ENCODE measurements around the gene FAM53B. TPM values are rescaled to one million over a fixed set of nuclear protein-coding genes. Genes with fewer than 3 reads are reported as not detected.

Gene FAM53B
- total and polyA plus RNA-seq, 4 donors: 14.6 to 45.4 (median 18.2) TPM

DNA sequence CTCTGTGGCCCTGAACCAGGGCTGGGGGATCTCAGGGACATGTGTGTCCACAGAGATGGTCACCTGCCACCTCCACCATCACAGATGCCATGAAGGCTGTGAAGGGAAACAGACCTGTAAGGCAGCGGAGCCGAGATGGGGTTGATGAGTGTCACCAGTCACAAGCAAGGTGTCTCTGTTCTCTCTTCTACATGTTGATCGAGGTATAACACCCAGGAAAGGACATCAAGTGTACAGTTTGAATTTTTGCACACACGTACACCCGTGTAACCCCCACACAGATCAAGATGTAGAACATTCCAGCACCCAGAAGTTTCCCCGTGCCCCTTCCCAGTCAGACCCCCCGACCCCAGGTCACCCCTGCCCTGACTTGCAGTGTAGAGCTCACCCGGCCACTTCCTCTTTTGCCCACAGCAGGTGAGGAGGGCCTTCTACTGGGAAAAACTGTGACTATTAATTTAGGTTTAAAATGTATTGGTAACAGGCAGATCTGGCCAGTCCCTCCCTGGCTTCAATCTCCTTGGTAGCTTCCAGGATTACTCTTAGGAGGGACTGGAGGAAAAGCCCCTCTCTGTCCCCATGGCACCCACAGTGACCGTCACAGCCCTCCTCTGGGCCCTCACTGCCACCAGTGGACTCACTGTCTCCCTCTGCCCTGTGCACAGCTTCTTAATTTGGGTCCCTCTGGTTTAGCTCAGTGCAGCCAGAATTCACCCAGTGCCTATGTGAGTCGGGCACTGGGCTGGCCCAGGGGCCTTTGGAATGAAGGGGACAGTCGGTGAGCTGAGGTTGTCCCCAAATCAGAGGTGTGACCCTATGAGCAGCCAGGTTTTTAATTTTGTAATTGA lies 174.3 kb downstream of the FAM53B start:
- 70 to 76% methylated on average over 11 of the region's 11 CpGs for WGBS, 2 donors
- no peak for DNase-seq
- no peak overlapping the region for H3K9ac ChIP-seq (ENCODE audit: insufficient read depth in 1 of 2, low read length in 2 of 2)

More for the DNA sequence above, 174.3 kb downstream of the FAM53B start:
- Histone ChIP-seq H3K9me3 (ENCODE audit: control insufficient read depth in 4 of 4, insufficient read depth in 3 of 4, low read length in 3 of 4) (no peaks in the 10 kb centered on the region), H3K27me3 (ENCODE audit: control insufficient read depth in 3 of 3, insufficient read depth in 3 of 3, low read length in 2 of 3) (no peaks in the 10 kb centered on the region), H3K4me3 (no peak overlapping the region), H3K36me3 (ENCODE audit: control insufficient read depth in 4 of 4, insufficient read depth in 4 of 4, low read length in 4 of 4) (no peaks in the 10 kb centered on the region), H3K27ac (ENCODE audit: low read depth in 1 of 2, low read length in 1 of 2) (no peak overlapping the region), H3K4me1 (ENCODE audit: control insufficient read depth in 5 of 5, insufficient read depth in 5 of 5, low read length in 5 of 5) (peaks cover 0 to 10% (median 0%) of the 10 kb centered on the region in 5 donors)
- TF ChIP-seq, protein P1, sequence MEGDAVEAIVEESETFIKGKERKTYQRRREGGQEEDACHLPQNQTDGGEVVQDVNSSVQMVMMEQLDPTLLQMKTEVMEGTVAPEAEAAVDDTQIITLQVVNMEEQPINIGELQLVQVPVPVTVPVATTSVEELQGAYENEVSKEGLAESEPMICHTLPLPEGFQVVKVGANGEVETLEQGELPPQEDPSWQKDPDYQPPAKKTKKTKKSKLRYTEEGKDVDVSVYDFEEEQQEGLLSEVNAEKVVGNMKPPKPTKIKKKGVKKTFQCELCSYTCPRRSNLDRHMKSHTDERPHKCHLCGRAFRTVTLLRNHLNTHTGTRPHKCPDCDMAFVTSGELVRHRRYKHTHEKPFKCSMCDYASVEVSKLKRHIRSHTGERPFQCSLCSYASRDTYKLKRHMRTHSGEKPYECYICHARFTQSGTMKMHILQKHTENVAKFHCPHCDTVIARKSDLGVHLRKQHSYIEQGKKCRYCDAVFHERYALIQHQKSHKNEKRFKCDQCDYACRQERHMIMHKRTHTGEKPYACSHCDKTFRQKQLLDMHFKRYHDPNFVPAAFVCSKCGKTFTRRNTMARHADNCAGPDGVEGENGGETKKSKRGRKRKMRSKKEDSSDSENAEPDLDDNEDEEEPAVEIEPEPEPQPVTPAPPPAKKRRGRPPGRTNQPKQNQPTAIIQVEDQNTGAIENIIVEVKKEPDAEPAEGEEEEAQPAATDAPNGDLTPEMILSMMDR (IDR thresholded peaks at IDR 0.05; ENCODE audit: control extremely low read depth, extremely low read depth): no peak
- no peak for ATAC-seq (ENCODE audit: insufficient read depth, low FRiP score)

Small RNA genes within 50 kb of the gene (small RNA-seq; reads per million reads assigned to genes)
- not detected for gene RF00019 (ENCODE audit: low replicate concordance)

Other genes with a start within 250 kb of the FAM53B start
- gene EEF1AKMT2, start 47.5 kb upstream of the FAM53B start, total RNA-seq: 10 to 100 TPM; 15.1 to 37.9 TPM
- gene EEF1AKMT2, start 47.5 kb upstream of the FAM53B start, polyA plus RNA-seq: 10 to 100 TPM in 1 of 2 donors, 1 to 10 TPM in 1; 9.0 to 16.8 TPM
- gene ABRAXAS2, start 57.4 kb upstream of the FAM53B start, total RNA-seq: 10 to 100 TPM; 11.8 to 12.8 TPM
- 1 to 10 TPM; 5.3 to 9.1 TPM for gene ABRAXAS2, start 57.4 kb upstream of the FAM53B start, polyA plus RNA-seq
- 10 to 100 TPM; 13.6 to 45.5 TPM for gene ZRANB1, start 197.7 kb upstream of the FAM53B start, total RNA-seq
- 1 to 10 TPM; 6.3 to 8.0 TPM for gene ZRANB1, start 197.7 kb upstream of the FAM53B start, polyA plus RNA-seq